ENCODE measurements around the gene TRPC5OS.

The TRPC5OS gene

GRCh38 chrX:111868726-111869638 lies 7.0 kb upstream of the TRPC5OS start:
- DNase-seq (ENCODE audit: extremely low spot score) = peak; percentile 21
- TF ChIP-seq, protein P1, sequence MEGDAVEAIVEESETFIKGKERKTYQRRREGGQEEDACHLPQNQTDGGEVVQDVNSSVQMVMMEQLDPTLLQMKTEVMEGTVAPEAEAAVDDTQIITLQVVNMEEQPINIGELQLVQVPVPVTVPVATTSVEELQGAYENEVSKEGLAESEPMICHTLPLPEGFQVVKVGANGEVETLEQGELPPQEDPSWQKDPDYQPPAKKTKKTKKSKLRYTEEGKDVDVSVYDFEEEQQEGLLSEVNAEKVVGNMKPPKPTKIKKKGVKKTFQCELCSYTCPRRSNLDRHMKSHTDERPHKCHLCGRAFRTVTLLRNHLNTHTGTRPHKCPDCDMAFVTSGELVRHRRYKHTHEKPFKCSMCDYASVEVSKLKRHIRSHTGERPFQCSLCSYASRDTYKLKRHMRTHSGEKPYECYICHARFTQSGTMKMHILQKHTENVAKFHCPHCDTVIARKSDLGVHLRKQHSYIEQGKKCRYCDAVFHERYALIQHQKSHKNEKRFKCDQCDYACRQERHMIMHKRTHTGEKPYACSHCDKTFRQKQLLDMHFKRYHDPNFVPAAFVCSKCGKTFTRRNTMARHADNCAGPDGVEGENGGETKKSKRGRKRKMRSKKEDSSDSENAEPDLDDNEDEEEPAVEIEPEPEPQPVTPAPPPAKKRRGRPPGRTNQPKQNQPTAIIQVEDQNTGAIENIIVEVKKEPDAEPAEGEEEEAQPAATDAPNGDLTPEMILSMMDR (IDR thresholded peaks at IDR 0.05; ENCODE audit: control extremely low read depth, extremely low read depth, low read depth, missing control alignments) = no peak
- CTCF ChIA-PET = interaction anchor here (0.8 to 2.9 kb wide), 11 partner anchors 11 to 773 kb away, joined by 3 to 9 read pairs (median 5); no protein-coding TSS in a partner anchor
- POLR2A ChIA-PET = no interaction called here

- TF ChIP-seq, protein P1 (IDR thresholded peaks at IDR 0.05; ENCODE audit: control extremely low read depth, extremely low read depth, low read depth, missing control alignments) = peak; percentile 56
- CTCF ChIA-PET = interaction anchor here (0.8 to 2.9 kb wide), 13 partner anchors 10 to 772 kb away, joined by 3 to 9 read pairs (median 4); no protein-coding TSS in a partner anchor
- DNase-seq (ENCODE audit: extremely low spot score) = peak; percentile 8
- POLR2A ChIA-PET = no interaction called here
These were observed 6.3 kb upstream of the TRPC5OS start for GRCh38 chrX:111869639-111870034.

DNA sequence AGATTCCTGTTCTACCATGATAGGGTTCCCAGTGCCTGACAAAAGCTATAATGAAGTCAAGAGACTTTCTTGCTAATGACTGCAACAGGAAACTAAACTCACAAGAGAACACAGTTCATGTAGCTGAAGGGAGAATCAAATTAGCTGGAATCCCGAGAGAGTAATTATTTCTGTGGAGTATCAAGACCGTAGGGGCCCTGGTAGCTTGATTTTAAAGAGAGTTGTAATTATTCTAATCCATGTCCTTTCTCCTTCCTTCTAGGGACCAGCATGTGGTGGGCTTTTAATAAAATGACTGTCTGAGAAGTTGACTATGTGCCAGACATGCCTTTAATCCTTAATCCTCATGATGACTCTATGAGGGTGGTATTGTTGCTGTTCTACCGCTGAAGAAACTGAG lies 1.7 kb upstream of the TRPC5OS start:
- CTCF ChIA-PET = no interaction called here

DNA sequence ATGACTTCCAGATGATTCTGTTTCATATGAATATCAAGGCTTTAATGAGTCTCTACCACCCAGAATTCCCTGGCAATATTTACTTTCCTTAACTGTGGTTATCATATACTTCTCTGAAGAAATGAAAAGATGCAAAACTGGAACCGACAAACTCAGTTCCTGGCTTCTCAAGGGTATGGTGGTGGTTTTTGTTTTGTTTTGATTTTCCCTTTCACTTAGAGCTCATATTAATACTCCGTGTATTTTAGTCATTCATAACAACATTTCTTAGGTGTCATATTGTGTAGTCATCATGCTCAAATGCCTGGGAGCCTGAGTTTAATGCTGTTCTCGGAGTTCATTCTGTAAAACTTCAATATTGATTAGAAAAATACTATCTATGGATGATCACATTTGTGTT lies 665 bp downstream of the TRPC5OS start:
- ChIA-PET CTCF (interaction anchor here (1.6 kb wide), 1 partner anchor 10 kb away, joined by 4 read pairs; no protein-coding TSS in a partner anchor), POLR2A (no interaction called here)

More for the DNA sequence above, 1.7 kb upstream of the TRPC5OS start:
- POLR2A ChIA-PET = no interaction called here
- TF ChIP-seq, protein P1 (IDR thresholded peaks at IDR 0.05; ENCODE audit: control extremely low read depth, extremely low read depth, low read depth, missing control alignments) = no peak
- no peak for DNase-seq (ENCODE audit: extremely low spot score)

DNA sequence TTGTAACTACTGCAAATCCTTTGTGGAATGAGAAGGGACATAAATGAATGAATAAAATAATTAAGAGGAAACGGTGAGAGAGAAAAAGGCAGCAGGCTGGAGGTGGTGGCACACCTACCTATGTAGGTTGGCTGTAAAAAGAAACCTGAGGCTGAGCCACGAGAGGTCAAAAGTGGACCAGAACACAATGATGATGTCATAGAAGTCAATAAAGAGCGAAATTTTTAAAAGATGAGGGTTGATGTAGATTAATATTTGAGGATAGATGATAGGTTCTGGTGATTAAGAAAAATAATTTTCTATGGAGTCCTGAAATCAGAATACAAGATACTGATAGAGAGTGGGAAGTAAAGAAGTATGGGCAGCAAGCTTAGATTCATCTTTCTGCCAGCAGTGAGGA lies 1.7 kb downstream of the TRPC5OS start:
- POLR2A ChIA-PET = no interaction called here
- DNase-seq (ENCODE audit: extremely low spot score) = no peak
- CTCF ChIA-PET = no interaction called here
- TF ChIP-seq, protein P1 (IDR thresholded peaks at IDR 0.05; ENCODE audit: control extremely low read depth, extremely low read depth, low read depth, missing control alignments) = no peak

More for the DNA sequence above, 665 bp downstream of the TRPC5OS start:
- no peak for DNase-seq (ENCODE audit: extremely low spot score)
- TF ChIP-seq, protein P1 (IDR thresholded peaks at IDR 0.05; ENCODE audit: control extremely low read depth, extremely low read depth, low read depth, missing control alignments) = no peak

- TF ChIP-seq, protein P1 (IDR thresholded peaks at IDR 0.05; ENCODE audit: control extremely low read depth, extremely low read depth, low read depth, missing control alignments) = no peak
- ChIA-PET CTCF (interaction anchor here (1.4 to 1.6 kb wide), 2 partner anchors 11 to 16 kb away, joined by 4 to 7 read pairs; no protein-coding TSS in a partner anchor), POLR2A (no interaction called here)
- no peak for DNase-seq (ENCODE audit: extremely low spot score)
These were observed 4.8 kb downstream of the TRPC5OS start for GRCh38 chrX:111880735-111881134.
